Embryonic facial prominence (tissue), 1 donor: Measurements from ENCODE around the gene OR4N2.
"Not testable (repeated sequence)": the region's sequence is repeated elsewhere in the genome, so short reads cannot be mapped to it uniquely, and the experiment has no call there.

Experiments used
- DNase-seq: peaks from one replicate; pipeline ENCODE4 v3.0.0-alpha.2; 2016; ENCODE audit errors: extremely low spot score

The OR4N2 gene

DNA sequence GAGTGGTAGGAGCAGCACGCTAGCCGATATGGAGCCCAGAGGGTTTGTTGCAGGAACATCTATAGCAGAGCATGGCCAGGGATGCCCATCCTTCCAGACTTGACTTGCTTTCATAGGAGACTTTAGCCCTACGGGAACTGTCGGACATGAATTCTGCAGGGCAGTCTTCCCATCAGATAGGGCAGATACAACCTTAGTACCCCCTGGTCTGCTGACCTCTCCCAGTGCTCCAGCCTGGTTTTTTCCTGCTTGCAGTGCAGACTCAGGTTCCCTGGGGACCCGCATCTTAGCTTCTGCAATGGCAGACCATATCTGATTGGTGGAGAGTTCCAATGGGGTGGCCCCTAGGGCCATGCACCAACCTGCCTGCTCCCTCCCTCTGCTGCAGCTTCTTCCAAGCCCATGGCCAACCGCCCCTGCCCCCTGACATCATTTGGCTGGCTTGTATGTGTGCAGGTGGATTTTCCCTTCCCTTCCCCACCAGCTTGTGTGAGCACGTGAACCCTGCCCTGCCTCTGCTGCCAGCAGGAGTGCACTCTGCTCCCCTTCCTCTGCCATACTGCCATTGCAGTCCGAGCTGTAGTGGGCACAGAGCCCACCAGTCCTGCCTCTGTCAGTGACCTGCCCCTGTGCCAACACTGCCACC, 30.8 kb downstream of the OR4N2 start:
- DNase-seq, result not testable (repeated sequence)

- no peak for DNase-seq
These were observed 34.9 kb downstream of the OR4N2 start for GRCh38 chr14:19838433-19838832.

- no peak for DNase-seq
These were observed 47.8 kb downstream of the OR4N2 start for GRCh38 chr14:19851365-19851764.

DNA sequence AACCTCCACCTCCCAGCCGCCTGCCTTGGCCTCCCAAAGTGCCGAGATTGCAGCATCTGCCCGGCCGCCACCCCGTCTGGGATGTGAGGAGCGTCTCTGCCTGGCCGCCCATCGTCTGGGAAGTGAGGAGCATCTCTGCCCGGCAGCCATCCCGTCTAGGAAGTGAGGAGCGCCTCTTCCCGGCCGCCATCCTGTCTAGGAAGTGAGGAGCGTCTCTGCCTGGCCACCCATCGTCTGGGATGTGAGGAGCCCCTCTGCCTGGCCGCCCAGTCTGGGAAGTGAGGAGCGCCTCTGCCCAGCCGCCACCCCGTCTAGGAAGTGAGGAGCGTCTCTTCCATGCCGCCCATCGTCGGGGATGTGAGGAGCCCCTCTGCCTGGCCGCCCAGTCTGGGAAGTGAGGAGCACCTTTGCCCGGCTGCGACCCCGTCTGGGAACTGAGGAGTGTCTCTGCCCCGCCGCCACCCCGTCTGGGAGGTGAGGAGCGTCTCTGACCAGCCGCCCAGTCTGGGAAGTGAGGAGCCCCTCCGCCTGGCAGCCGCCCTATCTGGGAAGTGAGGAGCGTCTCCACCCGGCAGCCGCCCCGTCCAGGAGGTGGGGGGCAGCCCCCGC, 62.6 kb downstream of the OR4N2 start:
- DNase-seq, result not testable (repeated sequence)

DNA sequence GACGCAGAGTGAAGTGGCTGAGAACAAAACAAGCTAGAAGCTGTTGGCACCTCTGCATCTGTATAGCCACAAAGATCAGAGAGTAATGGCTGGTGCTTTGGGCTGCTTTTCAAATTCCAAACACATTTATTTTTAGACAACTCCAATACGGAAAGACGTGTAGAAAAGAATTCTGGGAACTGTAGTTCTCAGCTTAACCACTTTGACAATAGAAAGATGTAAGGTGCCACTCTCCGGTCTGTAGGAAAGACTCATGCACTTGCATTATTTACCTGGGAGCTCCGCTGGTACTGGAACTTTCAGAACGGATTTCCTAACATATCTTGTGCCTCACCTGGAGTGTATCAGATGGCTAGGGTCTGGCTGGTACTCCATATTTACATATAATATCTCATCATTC, 69.6 kb downstream of the OR4N2 start:
- DNase-seq, result no peak

DNA sequence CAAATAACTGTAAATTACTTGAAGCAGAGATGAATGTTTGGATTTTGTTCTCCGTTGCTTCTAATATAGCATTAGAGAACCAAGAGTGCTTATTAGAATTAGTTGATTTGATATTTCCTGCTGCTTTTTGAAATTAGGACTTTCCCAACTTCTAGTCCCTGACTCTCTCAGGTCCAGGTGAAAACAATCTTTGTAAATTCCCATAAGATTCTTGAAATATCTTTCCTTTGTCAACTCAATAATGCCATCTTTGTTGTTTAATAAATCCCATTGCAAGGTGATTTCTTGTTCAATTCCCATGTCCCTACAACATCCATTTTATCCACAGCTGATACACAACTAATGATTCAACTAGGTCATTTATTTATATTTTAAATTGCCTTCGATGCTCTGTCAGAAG, 71.3 kb downstream of the OR4N2 start, which contains the start of gene OR4K2:
Gene OR4K2, plus strand, starts transcription at position 301 of the 400 bp plus-strand sequence. CDS start 1,126 bp downstream, outside the sequence.
- DNase-seq, result no peak

- DNase-seq, result no peak
These were observed 74.6 kb downstream of the OR4N2 start for GRCh38 chr14:19878029-19878642.
